HG02885 (cell line): ENCODE measurements around the gene VPREB1.
"Not testable (repeated sequence)": the region's sequence is repeated elsewhere in the genome, so short reads cannot be mapped to it uniquely, and the experiment has no call there.

ENCODE experiments used
- ATAC-seq: cut with Tn5 transposase; IDR thresholded peaks from one replicate; pipeline ENCODE4 v1.9.1; 2021; ENCODE audit warnings: mild to moderate bottlenecking; ENCODE audit not compliant: unreplicated experiment, poor library complexity

The VPREB1 gene

DNA sequence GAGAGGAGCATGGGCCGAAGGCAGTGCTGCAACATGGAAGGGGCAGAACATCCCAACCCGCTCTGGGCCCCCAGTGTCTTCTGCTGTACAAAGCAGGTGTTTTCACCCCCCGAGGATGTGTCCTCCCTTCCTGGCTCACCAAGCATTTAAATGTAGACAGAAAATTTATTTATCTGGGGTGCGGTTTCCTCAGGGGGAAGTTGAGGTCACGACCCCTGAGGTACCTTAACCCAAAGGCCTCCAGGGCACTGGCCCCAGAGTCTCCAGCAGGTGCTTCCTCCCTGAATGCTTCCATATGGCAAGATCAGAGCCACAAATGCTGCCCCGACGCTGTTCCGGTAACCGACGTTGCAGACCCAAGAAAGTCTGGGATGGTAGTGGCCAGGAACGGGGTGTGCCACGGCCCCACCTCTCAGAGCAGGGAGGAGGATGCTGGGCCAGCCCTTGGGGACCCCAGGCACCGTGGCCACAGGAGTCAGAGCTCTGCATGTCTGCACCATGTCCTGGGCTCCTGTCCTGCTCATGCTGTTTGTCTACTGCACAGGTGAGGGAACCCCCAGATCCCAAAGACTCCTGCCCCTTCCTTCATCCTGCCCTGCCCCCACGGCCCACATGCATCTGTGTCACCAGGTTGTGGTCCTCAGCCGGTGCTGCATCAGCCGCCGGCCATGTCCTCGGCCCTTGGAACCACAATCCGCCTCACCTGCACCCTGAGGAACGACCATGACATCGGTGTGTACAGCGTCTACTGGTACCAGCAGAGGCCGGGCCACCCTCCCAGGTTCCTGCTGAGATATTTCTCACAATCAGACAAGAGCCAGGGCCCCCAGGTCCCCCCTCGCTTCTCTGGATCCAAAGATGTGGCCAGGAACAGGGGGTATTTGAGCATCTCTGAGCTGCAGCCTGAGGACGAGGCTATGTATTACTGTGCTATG is at the start of gene VPREB1:
Gene VPREB1 (plus strand): TSS at position 471 of the 935 bp plus-strand sequence. CDS start 28 bp downstream, at position 499.
- no peak for ATAC-seq

- no peak for ATAC-seq
Measured at GRCh38 chr22:22194931-22195264, 49.7 kb upstream of the VPREB1 start.

DNA sequence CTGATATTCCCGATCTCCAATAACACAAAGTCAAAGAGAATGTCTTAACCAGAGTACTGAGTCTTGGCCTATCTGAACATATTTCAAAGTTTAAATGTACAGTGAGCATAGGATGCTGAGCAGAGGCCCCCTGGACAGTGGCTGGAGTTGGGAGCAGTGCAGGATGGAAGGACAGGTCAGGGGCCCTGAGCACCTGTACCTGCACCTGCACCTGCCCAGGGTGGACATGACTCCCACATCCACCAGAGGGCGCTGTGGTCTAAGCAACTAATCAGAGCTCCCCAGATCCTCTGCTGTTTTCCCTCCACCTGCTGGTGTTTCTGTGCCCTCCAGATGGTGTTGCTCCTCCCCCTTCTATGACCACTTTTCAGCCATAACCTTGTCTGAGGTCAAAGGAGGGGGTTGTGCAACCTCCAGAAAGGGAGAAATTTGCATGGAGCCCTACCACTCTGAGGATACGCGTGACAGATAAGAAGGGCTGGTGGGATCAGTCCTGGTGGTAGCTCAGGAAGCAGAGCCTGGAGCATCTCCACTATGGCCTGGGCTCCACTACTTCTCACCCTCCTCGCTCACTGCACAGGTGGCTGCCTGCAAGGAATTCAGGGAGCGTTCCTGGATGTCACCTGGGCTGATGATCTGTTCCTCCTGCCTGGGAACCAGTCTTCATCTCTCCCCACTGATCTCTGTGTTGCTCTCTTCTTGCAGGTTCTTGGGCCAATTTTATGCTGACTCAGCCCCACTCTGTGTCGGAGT is 49.1 kb upstream of the VPREB1 start:
- ATAC-seq: peak; percentile 75

- ATAC-seq: peak; percentile 79
Measured at GRCh38 chr22:22196018-22196533, 48.5 kb upstream of the VPREB1 start.

GRCh38 chr22:22196833-22197477 is 47.6 kb upstream of the VPREB1 start:
- ATAC-seq: no peak

DNA sequence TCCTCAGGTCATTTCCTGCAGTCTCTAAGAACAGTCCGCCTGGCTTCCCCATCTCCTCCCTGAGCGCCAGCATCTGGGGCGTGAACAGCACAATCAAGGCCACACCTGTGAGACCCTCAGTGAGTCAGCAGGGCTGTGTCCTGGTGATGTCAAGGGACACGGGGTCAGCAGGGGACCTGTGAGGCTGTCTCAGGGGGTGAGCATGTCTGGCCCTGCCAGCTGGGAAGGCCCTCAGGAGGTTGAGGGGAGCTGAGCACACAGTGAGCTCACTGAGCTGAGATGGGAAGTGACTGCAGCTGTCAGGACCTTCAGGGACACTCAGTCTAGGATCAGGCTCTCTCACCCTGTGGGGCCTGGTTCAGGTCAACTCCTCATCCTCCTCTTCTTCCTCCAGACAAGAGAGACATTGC is 46.6 kb upstream of the VPREB1 start:
- no peak for ATAC-seq

DNA sequence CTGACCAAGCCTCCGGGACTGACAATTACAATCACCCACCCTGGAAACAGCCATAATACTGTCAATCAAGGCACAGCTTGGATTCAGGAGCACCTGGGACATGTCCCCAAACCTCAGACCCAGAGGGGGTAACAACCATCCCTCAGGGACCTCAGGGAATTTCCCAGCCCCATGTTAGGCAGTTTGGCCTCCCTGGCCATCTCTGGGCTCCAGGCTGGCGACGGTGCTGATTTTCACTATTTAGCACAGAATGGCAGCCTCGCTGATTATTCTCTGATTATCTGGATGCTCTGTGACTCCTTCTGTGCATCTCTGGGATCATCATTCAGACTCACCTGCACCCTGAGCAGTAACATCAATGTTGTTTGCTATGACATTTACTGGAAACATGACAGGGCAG is 45.8 kb upstream of the VPREB1 start:
- no peak for ATAC-seq

- ATAC-seq: no peak
Measured at GRCh38 chr22:22199634-22200033, 45.0 kb upstream of the VPREB1 start.

DNA sequence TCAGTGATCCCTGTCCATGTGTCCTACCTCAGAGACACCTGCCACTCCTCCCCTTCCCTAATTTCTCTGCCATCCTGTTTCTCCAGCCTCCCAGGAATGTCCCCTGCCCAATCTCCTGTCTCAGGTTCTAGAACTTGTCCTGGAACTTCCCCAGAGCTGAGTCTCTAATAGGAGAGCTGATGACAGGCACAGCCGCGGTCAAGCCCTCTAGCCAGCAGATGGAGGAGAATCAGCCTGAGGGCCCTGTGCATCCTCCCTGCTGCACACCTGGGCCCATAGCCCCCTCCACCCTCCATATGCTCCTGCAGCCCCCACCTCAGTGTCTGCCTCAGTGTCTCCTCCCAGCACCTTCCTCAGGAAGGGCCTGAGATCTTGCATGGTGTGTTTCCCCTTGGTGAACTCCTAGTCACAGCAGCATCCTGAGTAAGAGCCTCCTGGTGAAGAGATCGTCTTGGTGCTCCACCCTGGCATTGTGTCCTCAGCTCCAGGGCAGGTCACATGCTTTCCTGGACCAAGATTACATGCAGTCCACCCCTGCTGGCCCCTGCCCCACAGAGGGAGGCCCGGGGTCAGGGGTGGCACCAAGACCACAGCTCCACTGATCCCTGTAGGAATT is 43.9 kb upstream of the VPREB1 start:
- no peak for ATAC-seq

- peak; percentile 67 for ATAC-seq
Measured at GRCh38 chr22:22201185-22201929, 43.2 kb upstream of the VPREB1 start.

GRCh38 chr22:22201930-22202343 is 42.6 kb upstream of the VPREB1 start:
- no peak for ATAC-seq

DNA sequence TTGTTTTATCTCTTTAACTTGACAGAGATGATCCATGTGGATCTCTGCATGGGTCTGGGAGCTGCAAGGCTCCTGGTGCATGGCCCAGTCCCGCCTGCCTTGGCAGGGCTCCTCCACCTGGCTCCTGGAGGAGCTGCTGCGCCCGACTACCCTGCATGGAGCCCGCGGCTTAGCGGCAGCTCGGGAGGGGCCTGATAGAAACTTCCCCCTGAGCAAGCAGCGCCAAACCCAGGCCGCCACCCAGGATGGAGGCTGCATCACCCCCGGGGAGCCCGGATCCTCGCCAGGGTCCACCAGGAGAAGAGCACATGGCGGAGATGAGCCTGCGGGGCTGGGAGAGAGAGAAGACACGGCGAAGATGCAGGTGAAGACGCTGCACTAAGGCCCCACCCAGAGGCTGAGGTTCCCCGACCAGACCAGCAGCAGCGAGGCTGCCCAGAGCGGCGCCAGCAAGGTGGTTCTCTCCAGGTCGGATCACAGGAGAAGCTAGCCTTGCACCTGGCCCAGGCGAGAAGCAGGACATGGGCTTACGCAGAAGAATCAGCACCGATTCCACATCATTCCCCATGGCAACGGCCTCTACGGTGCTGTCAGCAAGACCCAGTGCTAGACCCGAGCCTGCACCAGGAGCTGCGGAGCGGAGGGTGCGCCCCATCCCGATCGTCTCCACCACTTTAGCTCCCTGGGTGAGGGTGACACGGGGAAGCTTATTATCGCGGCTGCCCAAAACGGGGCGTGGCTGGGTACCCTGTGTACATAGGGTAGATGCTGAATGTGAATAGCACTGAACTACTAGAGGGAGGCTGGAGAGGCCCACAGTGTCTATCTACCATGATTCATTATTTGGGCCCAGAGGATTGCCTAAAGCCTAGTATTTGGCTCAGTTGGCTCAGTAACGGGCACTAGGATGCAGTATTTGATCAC is 41.3 kb upstream of the VPREB1 start:
- ATAC-seq: no peak

- peak; percentile 85 for ATAC-seq
Measured at GRCh38 chr22:22207845-22208564, 36.6 kb upstream of the VPREB1 start.

DNA sequence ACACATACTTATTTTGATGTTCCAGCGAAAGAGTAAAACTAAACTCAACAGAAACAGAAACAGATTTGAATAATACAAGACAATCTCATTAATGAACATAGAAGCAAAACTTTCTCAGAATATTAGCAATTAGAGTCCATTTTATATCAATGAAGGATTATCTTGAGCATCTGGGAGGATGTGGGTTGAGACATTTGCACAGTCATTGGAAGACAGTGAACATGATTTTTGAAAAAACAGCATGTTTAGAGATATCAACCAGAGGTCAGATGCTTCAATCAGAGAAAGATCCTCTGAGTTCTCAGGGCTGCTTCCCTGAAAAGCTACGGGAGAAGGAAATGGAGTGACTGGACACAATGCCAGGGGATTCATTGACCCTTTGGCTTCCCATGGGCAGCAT is 35.9 kb upstream of the VPREB1 start:
- ATAC-seq: no peak

DNA sequence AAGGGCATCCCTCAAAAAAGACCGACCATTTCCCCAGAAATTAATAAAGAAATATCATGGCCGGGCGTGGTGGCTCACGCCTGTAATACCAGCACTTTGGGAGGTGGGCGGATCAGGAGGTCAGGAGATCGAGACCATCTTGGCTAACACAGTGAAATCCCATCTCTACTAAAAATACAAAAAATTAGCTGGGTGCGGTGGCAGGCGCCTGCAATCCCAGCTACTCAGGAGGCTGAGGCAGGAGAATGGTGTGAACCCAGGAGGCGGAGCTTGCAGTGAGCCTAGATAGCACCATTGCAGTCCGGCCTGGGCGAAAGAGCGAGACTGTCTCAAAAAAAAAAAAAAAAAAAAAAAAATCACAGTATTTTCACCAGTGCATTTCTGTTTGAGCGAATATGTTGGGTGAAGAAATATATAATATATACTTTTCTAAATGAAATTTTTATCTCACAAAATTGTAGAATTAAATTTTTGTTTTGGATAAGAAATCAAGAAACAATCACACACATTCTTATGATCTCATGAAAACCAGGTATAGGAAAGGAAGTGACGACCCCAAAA is 35.4 kb upstream of the VPREB1 start:
- ATAC-seq: not testable (repeated sequence)

DNA sequence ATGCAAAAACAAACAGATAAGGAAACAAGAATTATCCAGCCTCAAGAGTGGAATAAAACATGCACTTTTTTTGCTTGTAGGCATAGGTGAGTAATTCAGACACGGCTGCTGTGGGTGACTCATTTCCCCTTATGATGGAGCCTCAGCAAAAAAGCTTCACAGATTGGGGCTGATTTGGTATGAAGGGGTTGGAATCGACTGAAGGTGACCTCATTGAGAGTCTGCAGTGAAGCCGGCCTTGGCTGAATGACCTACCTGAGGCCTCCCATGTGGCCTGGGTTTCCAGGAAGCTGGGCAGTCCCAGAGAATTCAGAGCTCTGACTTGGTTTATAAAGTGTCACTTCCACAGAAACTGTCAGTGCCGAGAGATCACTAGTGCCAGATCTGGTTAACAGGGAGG is 34.2 kb upstream of the VPREB1 start:
- ATAC-seq: no peak
